Small intestine (tissue), 7 donors: ENCODE results near the gene EHBP1. TPM values are rescaled to one million over a fixed set of nuclear protein-coding genes. Genes with fewer than 3 reads are reported as not detected.
"Not testable (repeated sequence)": the region's sequence is repeated elsewhere in the genome, so short reads cannot be mapped to it uniquely, and the experiment has no call there.

Experiments used
- DNase-seq, 2 donors: peaks; one replicate each; pipeline versions ENCODE4 v3.0.0 to v3.0.0-alpha.2; 2013
- FAIRE-seq: peaks from 2 replicates; lab custom pipeline; 2012; peaks lifted over from hg19 to GRCh38; lab: Jason Lieb, UNC
- H3K27ac ChIP-seq, 3 donors: one replicate each; pipeline ENCODE4 v1.5.1; 2013; ENCODE audit warnings: low read length in 2 of 3, mild to moderate bottlenecking in 2 of 3, control low read depth in 1 of 3, inconsistent platforms in 1 of 3, low read depth in 1 of 3, moderate library complexity in 1 of 3
- H3K27me3 ChIP-seq, 3 donors: one replicate each; pipeline ENCODE4 v1.6.1; 2013; ENCODE audit warnings: low read length in 3 of 3, inconsistent platforms in 1 of 3; ENCODE audit not compliant: control insufficient read depth in 3 of 3, insufficient read depth in 3 of 3
- H3K36me3 ChIP-seq, 3 donors: one replicate each; pipeline ENCODE4 v1.6.1; 2013; ENCODE audit warnings: low read length in 3 of 3, inconsistent platforms in 1 of 3, low read depth in 1 of 3, mild to moderate bottlenecking in 1 of 3, moderate library complexity in 1 of 3; ENCODE audit not compliant: control insufficient read depth in 3 of 3, insufficient read depth in 2 of 3
- H3K4me1 ChIP-seq, 3 donors: one replicate each; pipeline ENCODE4 v1.6.1; 2013; ENCODE audit warnings: low read length in 2 of 3, inconsistent platforms in 1 of 3, low read depth in 1 of 3, mild to moderate bottlenecking in 1 of 3, moderate library complexity in 1 of 3; ENCODE audit not compliant: control insufficient read depth in 3 of 3, insufficient read depth in 2 of 3
- H3K4me3 ChIP-seq, 3 donors: one replicate each; pipeline ENCODE4 v1.5.1; 2013; ENCODE audit warnings: low read length in 3 of 3, control low read depth in 1 of 3, inconsistent platforms in 1 of 3, low read depth in 1 of 3, mild to moderate bottlenecking in 1 of 3, moderate library complexity in 1 of 3
- H3K9me3 ChIP-seq, 2 donors: one replicate each; pipeline ENCODE4 v1.6.1; 2013; ENCODE audit warnings: low read depth in 1 of 2, low read length in 1 of 2; ENCODE audit not compliant: control insufficient read depth in 2 of 2, insufficient read depth in 1 of 2
- WGBS, 3 donors: extraction: QIAGEN DNeasy Blood & Tissue Kit; methylation state at CpG; one replicate each; pipeline ENCODE4 v1.1.7; 2013; 5-methylcytosine and 5-hydroxymethylcytosine counted together
- polyA plus RNA-seq, 4 donors: library from polyadenylated mRNA; stranded (reverse) in 3 of 4; unstranded in 1 of 4; fragments of 200-250 nt in 3 of 4; fragments of 120-200 nt in 1 of 4; gene quantifications; one replicate each; pipeline versions ENCODE4 v1.2.1 to v1.2.3, GENCODE V29; 2013
- donor health status: healthy with polysubstance abuse.
- donor health status: control.
- donor health status: control.
- donor health status: Bipolar disorder and iron deficiency.
- donor health status: healthy.

Gene EHBP1
- polyA plus RNA-seq, 4 donors: 11.0 to 29.7 (median 11.5) TPM

DNA sequence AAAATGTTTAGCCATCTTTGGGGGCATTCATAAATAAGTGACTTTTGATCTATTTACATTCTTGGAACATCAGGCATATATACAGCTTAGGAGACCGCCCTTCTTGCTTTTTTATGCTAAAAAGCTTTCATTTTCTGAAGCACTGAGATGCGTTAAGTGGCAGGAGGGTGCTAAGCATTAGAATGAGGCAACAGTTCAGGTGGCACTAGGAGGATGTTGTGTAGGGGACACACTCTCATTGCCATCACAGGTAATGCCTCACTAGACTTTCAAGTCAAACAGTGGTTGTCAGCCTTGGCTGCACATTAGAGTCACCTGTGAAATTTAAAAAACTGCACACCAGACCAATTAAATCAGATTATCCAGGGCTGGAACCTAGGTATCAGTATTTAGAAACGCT is 39.1 kb downstream of the EHBP1 start:
- Histone ChIP-seq H3K4me3 (no peak overlapping the region), H3K36me3 (peaks cover 0 to 3% (median 0%) of the 10 kb centered on the region in 3 donors), H3K4me1 (peaks cover 0 to 3% (median 0%) of the 10 kb centered on the region in 3 donors), H3K27me3 (no peaks in the 10 kb centered on the region), H3K27ac (no peak overlapping the region), H3K9me3 (no peaks in the 10 kb centered on the region)
- 91 to 94% (median 93%) methylated on average over 3 of the region's 3 CpGs for WGBS, 3 donors
- DNase-seq (no peak), FAIRE-seq (no peak)

DNA sequence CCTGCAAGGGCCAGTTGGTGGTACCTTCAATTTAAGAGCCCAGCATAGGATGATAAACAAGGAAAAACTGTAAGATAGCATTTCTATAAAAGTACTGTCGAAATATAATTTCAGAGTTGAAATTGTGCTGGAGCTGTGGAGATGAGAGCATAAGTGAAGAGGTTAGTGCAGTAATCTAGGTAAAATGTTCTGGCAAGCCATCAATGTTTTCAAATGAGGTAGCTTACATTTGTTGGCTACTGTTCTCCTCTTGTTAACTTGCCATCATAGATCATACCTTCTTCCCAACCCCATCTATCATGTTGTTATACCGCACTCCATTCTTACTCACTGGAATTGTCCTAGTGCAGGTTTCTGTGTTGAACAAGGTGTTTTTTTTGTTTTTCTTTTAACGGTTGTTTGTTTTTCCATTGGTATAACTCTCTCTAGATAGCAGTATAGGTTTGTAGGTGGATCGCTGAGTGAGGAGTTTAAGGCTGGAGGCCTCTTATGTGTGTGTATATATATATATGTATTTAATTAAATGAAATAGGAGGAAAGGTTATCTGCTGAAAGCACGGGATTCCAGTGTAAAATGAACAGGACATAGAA is 40.5 kb downstream of the EHBP1 start:
- WGBS, 3 donors: 91 to 94% (median 94%) methylated on average over 5 of the region's 5 CpGs
- Histone ChIP-seq H3K9me3 (no peaks in the 10 kb centered on the region), H3K27me3 (no peaks in the 10 kb centered on the region), H3K4me1 (peaks cover 0 to 3% (median 0%) of the 10 kb centered on the region in 3 donors), H3K4me3 (no peak overlapping the region), H3K27ac (no peak overlapping the region), H3K36me3 (peaks cover 0 to 3% (median 0%) of the 10 kb centered on the region in 3 donors)
- DNase-seq (no peak), FAIRE-seq (no peak)

DNA sequence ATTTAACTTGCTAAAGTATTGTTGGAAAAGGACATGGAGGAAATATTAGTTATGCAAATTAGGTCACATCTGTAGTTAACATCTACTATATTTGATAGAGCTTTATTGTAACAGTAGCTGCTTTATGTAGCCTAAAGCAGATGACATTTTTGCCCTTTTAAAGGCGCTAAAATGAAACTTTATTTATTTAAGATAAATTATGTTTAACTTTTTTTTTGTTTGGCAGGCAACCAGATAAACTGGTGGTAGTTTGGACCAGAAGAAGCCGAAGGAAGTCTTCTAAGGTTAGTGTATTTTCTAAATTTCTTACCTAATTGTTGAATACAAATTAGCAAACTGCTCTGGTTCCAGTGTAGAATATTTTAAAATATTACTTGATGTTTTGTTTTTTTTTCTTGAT is 41.7 kb downstream of the EHBP1 start:
- Histone ChIP-seq H3K27ac (no peak overlapping the region), H3K27me3 (no peaks in the 10 kb centered on the region), H3K4me1 (peaks cover 0 to 3% (median 0%) of the 10 kb centered on the region in 3 donors), H3K36me3 (peaks cover 0 to 3% (median 0%) of the 10 kb centered on the region in 3 donors), H3K9me3 (no peaks in the 10 kb centered on the region), H3K4me3 (no peak overlapping the region)
- FAIRE-seq (no peak), DNase-seq (no peak)
- 20 to 40% (median 31%) methylated on average over 2 of the region's 2 CpGs for WGBS, 3 donors

DNA sequence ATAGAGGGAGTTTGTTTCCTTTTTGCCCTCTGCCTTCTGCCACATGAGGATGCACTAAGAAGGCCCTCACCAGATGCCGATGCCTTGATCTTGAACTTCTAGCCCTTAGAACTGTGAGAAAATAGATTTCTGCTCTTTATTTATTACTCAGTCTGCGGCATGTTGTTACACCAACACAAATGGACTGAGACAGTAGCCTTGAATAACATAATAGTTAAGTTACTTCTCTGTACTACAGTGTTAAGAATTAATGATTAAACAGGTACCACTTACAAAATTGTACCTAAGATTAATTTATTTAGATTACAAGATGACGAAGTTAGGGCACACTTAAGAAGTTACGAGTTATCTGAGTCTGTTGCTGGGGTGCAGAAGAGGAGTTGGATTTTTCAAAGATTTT is 42.4 kb downstream of the EHBP1 start:
- Histone ChIP-seq H3K27me3 (no peaks in the 10 kb centered on the region), H3K36me3 (peaks cover 0 to 3% (median 0%) of the 10 kb centered on the region in 3 donors), H3K9me3 (no peaks in the 10 kb centered on the region), H3K27ac (no peak overlapping the region), H3K4me1 (peaks cover 0 to 3% (median 0%) of the 10 kb centered on the region in 3 donors), H3K4me3 (no peak overlapping the region)
- DNase-seq: peak; percentile 6 to 9
- WGBS, 3 donors: 29 to 75% (median 49%) methylated on average over 4 of the region's 4 CpGs
- no peak for FAIRE-seq

DNA sequence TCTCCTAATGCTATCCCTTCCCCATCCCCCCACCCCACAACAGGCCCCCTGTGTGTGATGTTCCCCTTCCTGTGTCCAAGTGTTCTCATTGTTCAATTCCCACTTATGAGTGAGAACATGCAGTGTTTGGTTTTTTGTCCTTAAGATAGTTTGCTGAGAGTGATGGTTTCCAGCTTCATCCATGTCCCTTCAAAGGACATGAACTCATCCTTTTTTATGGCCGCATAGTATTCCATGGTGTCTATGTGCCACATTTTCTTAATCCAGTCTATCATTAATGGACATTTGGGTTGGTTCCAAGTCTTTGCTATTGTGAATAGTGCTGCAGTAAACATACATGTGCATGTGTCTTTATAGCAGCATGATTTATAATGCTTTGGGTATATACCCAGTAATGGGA is 43.6 kb downstream of the EHBP1 start:
- 92 to 98% (median 95%) methylated on average over 1 of the region's 1 CpG for WGBS, 3 donors
- not testable (repeated sequence) for H3K27me3 ChIP-seq, H3K4me1 ChIP-seq, DNase-seq, FAIRE-seq, H3K27ac ChIP-seq, H3K36me3 ChIP-seq, H3K9me3 ChIP-seq, H3K4me3 ChIP-seq

DNA sequence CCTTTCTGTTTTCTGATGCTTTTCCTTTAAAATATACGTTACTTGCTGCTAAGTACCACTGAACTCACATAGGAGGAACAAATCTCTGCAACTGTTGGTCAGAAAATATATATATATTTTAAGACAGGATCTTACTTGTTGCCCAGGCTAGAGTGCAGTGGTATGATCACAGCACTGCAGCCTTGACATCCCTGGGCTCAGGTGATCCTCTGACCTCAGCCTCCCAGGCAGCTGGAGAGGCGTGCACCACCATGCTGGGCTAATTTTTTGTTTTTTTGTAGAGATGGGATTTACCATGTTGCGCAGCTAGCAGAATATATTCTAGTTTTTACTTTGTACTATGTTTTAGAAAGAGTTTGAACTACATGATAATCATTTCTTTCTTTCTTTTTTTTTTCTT is 51.5 kb downstream of the EHBP1 start:
- 95 to 97% (median 97%) methylated on average over 3 of the region's 3 CpGs for WGBS, 3 donors
- Histone ChIP-seq H3K27me3 (no peaks in the 10 kb centered on the region), H3K27ac (no peak overlapping the region), H3K9me3 (peaks cover 0 to 12% of the 10 kb centered on the region in 2 donors), H3K4me1 (no peaks in the 10 kb centered on the region), H3K36me3 (no peaks in the 10 kb centered on the region), H3K4me3 (no peak overlapping the region)
- no peak for FAIRE-seq
- no peak for DNase-seq

DNA sequence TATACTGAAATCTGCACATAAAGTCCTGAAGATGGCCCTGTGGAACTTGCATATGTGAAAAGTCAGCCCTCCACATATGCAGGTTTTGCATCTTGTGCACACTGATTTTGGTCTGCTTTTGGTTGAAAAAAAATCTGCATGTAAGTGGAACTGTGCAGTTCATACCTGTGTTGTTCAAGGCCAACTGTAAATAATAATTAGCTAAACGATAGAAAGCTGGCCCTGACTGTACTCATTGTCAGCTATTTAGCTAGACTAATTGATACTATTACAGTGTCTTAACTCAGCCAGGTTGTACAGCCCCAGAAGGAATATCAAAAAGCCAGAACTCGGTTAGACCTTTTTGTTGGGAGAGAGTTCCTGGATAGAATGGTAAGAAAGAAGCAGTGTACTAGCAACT is 54.5 kb downstream of the EHBP1 start:
- H3K9me3 ChIP-seq: no peaks in the 10 kb centered on the region
- H3K36me3 ChIP-seq: no peaks in the 10 kb centered on the region
- WGBS, 3 donors: 32 to 74% (median 52%) methylated on average over 2 of the region's 2 CpGs
- no peak overlapping the region for H3K4me3 ChIP-seq
- no peak overlapping the region for H3K27ac ChIP-seq
- DNase-seq (no peak), FAIRE-seq (no peak)
- no peaks in the 10 kb centered on the region for H3K27me3 ChIP-seq
- H3K4me1 ChIP-seq: no peaks in the 10 kb centered on the region

DNA sequence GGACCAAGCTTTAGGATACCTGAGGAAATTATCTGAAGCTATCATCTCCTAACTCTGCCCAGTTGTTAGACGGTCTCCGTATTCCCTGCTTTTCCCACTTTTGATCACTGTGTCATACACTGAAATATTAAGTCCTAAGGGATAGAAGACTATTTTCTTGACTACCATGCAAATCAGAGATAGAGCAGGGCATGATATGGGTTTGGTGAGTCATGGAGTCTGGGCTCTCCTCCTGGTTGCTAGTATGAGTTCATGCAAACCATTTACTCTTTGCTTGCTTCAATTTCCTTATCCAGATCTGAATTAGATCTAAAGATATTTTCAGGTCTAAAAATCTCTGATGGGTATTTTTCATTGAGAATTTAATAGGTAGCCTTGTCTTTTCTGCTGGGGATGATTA is 55.0 kb downstream of the EHBP1 start:
- H3K4me1 ChIP-seq: no peaks in the 10 kb centered on the region
- no peaks in the 10 kb centered on the region for H3K27me3 ChIP-seq
- FAIRE-seq (no peak), DNase-seq (peak in 1 of 2 donors; percentile 13)
- H3K36me3 ChIP-seq: no peaks in the 10 kb centered on the region
- H3K9me3 ChIP-seq: no peaks in the 10 kb centered on the region
- H3K4me3 ChIP-seq: no peak overlapping the region
- H3K27ac ChIP-seq: no peak overlapping the region
- 96 to 100% (median 97%) methylated on average over 2 of the region's 2 CpGs for WGBS, 3 donors
